Cardiac fibroblast (primary cell): Measurements from ENCODE around the gene RPS6KB2.

ENCODE experiments used
- DNase-seq, 2 donors: peaks; one replicate each; pipeline versions ENCODE4 v3.0.0 to v3.0.0-alpha.2; 2010; ENCODE audit warnings: low read depth in 2 of 2
- H3K4me3 ChIP-seq, 2 donors: replicated peaks in 1 of 2; 1 replicate in 1 of 2; 2 replicates in 1 of 2; pipeline ENCODE4 v1.5.1; 2011; ENCODE audit warnings: low read depth in 2 of 2, low read length in 2 of 2, mild to moderate bottlenecking in 2 of 2, moderate library complexity in 1 of 2
- TF ChIP-seq, protein P1 (sequence below): IDR thresholded peaks from one replicate; pipeline ENCODE4 v1.5.1; 2011; ENCODE audit warnings: low read depth, mild to moderate bottlenecking, low read length, inconsistent platforms

Gene RPS6KB2

DNA sequence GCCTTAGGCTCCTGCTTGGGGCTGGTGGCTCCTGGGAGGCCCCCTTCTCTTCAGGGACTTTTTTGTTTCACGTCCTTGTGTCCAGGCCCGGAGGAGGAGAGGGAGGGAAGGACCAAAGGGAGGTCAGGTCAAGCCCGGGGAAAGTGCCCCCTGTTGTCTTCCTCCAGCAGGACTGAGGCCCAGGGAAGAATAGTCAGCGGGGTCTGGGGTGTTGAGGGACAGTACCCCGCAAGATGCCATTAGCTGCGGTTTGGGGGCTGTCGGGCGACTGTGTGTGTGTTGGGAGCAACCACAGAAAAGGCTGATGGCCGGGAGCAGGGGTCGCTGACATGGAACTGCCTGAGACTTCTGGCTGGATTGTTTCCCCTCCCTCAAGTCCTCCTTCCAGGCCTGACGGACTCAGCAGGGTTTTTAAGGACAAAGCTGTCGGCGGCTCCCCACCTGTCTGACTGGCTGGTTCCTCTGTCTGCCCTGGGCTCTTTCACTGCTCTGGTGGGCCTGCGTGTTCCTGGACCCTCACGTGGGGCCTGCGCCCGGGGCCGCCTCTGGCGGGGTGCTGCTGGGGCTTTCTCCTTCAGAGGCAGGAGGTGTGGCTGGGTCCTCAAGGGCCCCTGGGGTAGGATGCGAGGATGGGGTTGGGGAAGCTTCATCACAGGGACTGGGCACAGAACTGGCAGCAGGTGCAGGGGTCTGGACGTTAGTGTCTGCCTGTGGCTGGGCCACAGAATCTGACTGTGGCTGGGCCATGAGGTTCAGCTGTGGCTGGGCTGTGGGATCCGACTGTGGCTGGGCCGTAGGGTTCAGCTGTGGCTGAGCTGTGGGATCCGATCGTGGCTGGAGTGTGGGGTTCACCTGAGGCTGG, 22.7 kb downstream of the RPS6KB2 start:
- H3K4me3 ChIP-seq: no peak overlapping the region

DNA sequence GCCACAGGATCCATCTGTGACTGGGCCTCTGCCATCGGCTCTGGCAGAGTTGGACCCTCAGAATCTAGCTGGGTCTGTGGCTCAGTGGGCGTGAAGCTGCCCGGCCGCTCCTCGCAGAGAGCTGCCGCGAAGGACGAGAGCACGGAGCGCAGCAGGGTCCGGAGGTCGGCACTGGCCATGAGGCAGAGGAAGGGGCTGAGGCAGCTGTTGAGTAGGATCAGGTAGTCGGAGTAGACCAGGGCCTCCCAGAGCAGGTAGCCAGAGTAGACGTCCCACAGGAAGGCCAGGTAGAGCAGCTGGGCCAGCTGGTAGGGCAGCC, 23.3 kb downstream of the RPS6KB2 start:
- no peak overlapping the region for H3K4me3 ChIP-seq
- TF ChIP-seq, protein P1, sequence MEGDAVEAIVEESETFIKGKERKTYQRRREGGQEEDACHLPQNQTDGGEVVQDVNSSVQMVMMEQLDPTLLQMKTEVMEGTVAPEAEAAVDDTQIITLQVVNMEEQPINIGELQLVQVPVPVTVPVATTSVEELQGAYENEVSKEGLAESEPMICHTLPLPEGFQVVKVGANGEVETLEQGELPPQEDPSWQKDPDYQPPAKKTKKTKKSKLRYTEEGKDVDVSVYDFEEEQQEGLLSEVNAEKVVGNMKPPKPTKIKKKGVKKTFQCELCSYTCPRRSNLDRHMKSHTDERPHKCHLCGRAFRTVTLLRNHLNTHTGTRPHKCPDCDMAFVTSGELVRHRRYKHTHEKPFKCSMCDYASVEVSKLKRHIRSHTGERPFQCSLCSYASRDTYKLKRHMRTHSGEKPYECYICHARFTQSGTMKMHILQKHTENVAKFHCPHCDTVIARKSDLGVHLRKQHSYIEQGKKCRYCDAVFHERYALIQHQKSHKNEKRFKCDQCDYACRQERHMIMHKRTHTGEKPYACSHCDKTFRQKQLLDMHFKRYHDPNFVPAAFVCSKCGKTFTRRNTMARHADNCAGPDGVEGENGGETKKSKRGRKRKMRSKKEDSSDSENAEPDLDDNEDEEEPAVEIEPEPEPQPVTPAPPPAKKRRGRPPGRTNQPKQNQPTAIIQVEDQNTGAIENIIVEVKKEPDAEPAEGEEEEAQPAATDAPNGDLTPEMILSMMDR: no peak
- no peak for DNase-seq

More for the DNA sequence above, 22.7 kb downstream of the RPS6KB2 start:
- DNase-seq: no peak
- TF ChIP-seq, protein P1: no peak

DNA sequence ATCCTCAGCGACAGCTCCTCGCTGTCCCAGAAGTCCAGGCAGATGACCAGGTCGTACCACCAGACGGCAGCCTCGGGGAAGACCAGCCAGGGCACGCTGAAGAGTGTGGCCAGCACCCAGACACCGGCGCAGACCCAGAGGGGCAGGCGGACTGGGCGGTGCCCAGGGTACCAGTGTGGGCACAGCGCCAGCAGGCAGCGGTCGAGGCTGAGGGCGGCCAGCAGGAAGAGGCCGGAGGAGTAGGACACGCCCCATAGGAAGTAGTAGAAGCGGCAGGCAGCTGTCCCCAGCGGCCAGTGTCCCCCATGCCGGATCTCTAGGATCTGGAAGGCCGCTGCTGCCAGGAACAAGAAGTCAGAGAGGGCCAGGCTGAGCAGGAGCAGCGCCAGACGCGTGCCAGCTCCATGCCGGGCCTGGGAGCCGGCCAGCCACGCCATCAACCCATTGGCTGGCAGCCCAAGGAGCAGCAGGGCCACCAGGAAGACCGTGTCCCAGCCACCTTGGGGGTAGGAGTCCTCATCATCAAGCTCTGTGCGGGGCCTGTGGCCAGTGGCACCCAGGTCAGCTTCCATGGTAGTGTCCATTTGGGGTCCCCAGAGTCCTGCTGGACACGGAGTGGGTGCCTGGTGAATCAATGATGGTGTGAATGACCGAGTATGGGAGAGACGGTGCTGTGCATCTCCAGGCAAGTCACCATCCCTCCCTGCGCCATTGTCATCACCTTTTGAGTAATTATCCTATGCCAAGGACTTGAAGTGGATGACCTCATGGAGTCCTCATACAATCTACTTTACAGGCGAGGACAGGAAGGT, 24.1 kb downstream of the RPS6KB2 start, which contains the start of gene GPR152:
Gene GPR152 (minus strand): TSS at position 589 of the 812 bp plus-strand sequence. CDS start 5 bp downstream, at position 584.
- TF ChIP-seq, protein P1: no peak
- no peak for DNase-seq
- H3K4me3 ChIP-seq: no peak within 1 kb of the TSS

DNA sequence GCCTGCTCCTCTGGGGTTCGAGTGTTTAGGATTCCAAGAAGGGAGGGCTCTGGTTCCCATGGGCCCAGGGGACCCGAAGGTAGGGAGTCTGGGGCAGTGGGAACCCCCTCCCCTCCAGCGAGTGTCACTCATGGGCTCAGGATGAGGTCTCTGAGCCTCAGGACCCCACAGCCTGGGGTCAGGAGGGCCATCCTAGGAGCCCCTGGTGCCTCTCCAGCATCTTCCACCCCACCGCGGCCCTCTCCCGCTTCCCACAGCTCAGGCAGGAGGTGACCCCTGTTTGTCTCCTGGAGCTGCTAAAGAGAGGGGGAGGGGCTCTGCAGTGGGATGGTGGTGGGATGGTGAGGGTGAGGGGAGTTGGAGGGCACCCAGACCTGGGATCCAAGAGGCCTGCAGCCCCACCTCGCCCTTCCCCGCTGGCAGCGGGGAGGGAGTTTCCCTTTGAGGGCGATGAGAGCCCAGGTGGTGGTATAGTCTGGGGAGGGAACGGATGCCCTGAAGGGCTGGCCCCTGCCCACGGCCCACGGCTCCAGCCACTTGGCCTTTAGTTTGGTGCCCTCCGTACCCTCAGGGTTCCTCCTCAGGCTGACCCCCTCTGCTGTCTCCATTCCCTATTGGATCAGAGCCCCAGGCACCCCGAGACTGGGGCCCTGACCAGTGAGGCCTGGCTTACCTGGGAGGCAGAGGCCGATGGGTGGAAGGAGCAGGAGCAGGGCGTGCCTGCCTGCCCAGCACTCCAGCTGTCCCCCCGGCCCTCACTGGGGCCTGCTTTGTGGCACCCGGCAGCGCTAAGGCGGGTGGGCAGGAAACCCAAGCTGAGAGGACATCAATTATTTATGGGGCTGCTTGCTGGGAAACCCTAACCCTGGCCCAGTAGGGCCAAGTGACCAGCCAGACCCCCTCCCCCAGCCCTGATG, 25.8 kb downstream of the RPS6KB2 start:
- TF ChIP-seq, protein P1: no peak
- DNase-seq: no peak
- H3K4me3 ChIP-seq: no peak overlapping the region

DNA sequence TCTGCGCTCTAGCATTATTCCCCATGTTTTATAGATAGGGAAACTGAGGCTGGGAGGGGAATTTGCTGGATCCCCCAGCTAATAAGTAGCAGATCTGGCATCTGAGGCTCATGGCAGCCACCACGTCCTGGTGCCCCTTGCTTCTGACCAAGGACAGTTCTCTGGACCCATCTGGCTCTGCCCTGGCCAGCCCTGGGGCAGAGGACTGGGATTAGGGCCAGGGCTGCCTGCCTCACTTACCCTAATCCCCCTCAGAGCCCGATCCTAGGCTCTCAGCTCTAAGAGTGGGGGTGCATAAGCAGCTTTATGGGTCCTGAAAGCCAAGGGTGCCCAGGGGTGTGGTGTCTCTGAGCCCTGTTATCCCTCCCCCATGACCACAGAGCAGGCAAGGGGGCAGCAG, 26.8 kb downstream of the RPS6KB2 start, which contains the start of gene CABP4:
Gene CABP4 (plus strand): TSS at position 301 of the 400 bp plus-strand sequence. CDS start 70 bp downstream, at position 371.
- no peak for DNase-seq
- TF ChIP-seq, protein P1: no peak
- no peak within 1 kb of the TSS for H3K4me3 ChIP-seq

DNA sequence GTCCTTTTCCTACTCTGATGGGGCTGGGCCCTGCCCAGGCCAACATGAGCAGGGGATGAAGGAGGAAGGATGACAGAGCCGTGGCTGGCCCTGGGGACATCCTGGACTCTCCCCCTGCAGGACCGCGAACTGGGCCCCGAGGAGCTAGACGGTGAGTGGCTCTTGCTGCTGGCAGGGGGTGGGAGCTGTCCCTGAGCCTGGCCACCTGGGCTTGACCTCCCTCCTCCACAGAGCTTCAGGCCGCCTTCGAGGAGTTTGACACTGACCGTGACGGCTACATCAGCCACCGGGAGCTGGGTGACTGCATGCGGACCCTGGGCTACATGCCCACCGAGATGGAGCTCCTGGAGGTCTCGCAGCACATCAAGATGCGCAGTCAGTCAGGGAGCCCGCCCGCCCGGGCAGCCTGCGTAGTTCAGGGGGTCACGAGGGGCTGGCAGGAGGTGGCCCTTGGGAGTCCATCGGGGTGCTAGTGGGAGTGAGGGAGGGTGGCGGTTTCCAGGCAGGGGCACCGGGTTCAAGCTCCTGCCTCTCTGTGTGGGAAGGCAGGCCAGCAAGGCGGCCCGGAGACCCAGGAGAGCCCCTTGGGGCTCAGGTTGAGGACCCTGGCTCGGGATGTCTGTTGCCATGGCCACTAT, 27.9 kb downstream of the RPS6KB2 start:
- DNase-seq: no peak
- H3K4me3 ChIP-seq: no peak overlapping the region
- TF ChIP-seq, protein P1: no peak
